H9 (cell line): ENCODE results near the gene TBC1D12. TPM values are rescaled to one million over a fixed set of nuclear protein-coding genes. Genes with fewer than 3 reads are reported as not detected.

ENCODE experiments used
- DNase-seq: peaks from one replicate; pipeline ENCODE4 v3.0.0-alpha.2; 2017
- H2AFZ ChIP-seq: one replicate; pipeline ENCODE4 v1.6.1; 2013; ENCODE audit warnings: mild to moderate bottlenecking, low read length, control low read depth, moderate library complexity
- H2AK5ac ChIP-seq: 2 replicates; pipeline ENCODE4 v1.6.1; 2013; ENCODE audit warnings: low read length, control low read depth, mixed read lengths; ENCODE audit not compliant: insufficient read length
- H2BK120ac ChIP-seq: one replicate; pipeline ENCODE4 v1.6.1; 2013; ENCODE audit warnings: low read depth, mild to moderate bottlenecking, low read length, control low read depth, inconsistent platforms; ENCODE audit not compliant: poor library complexity, severe bottlenecking
- H2BK12ac ChIP-seq: 2 replicates; pipeline ENCODE4 v1.6.1; 2013; ENCODE audit warnings: low read length, control low read depth, mixed read lengths, low read depth; ENCODE audit not compliant: insufficient read length
- H2BK15ac ChIP-seq: 2 replicates; pipeline ENCODE4 v1.6.1; 2013; ENCODE audit warnings: low read depth, low read length, control low read depth
- H2BK20ac ChIP-seq: one replicate; pipeline ENCODE4 v1.6.1; 2013; ENCODE audit warnings: low read depth, mild to moderate bottlenecking, low read length, control low read depth, inconsistent platforms; ENCODE audit not compliant: poor library complexity, severe bottlenecking
- H2BK5ac ChIP-seq: 2 replicates; pipeline ENCODE4 v1.6.1; 2013; ENCODE audit warnings: low read length, control low read depth, mixed read lengths; ENCODE audit not compliant: insufficient read length
- H3K14ac ChIP-seq: 2 replicates; pipeline ENCODE4 v1.6.1; 2013; ENCODE audit warnings: low read length, control low read depth; ENCODE audit not compliant: insufficient read depth
- H3K18ac ChIP-seq: 2 replicates; pipeline ENCODE4 v1.6.1; 2013; ENCODE audit warnings: low read depth, mild to moderate bottlenecking, mixed read lengths, low read length, control low read depth; ENCODE audit not compliant: insufficient read length
- H3K23ac ChIP-seq: 2 replicates; pipeline ENCODE4 v1.6.1; 2013; ENCODE audit warnings: low read length, control low read depth, mixed read lengths, low read depth; ENCODE audit not compliant: insufficient read length
- H3K23me2 ChIP-seq: 2 replicates; pipeline ENCODE4 v1.6.1; 2013; ENCODE audit warnings: low read depth, mild to moderate bottlenecking, mixed read lengths, low read length, control low read depth; ENCODE audit not compliant: insufficient read length, poor library complexity, severe bottlenecking
- H3K27ac ChIP-seq: 2 replicates; pipeline ENCODE4 v1.5.1; 2013; ENCODE audit warnings: low read length, control low read depth, mixed read lengths, low read depth; ENCODE audit not compliant: insufficient read length
- H3K27me3 ChIP-seq: 2 replicates; pipeline ENCODE4 v1.6.1; 2013; ENCODE audit warnings: low read length, control low read depth, inconsistent platforms; ENCODE audit not compliant: insufficient read depth
- H3K4ac ChIP-seq: 2 replicates; pipeline ENCODE4 v1.6.1; 2013; ENCODE audit warnings: low read depth, mild to moderate bottlenecking, control low read depth, inconsistent platforms, low read length, moderate library complexity
- H3K4me1 ChIP-seq: 2 replicates; pipeline ENCODE4 v1.6.1; 2013; ENCODE audit warnings: low read length, control low read depth, inconsistent platforms; ENCODE audit not compliant: insufficient read depth
- H3K4me2 ChIP-seq: 2 replicates; pipeline ENCODE4 v1.6.1; 2013; ENCODE audit warnings: low read length, control low read depth, mixed read lengths; ENCODE audit not compliant: insufficient read length, insufficient read depth
- H3K56ac ChIP-seq: 2 replicates; pipeline ENCODE4 v1.6.1; 2013; ENCODE audit warnings: low read depth, mild to moderate bottlenecking, mixed read lengths, low read length, control low read depth; ENCODE audit not compliant: insufficient read length
- H3K79me1 ChIP-seq: 2 replicates; pipeline ENCODE4 v1.6.1; 2013; ENCODE audit warnings: low read depth, mild to moderate bottlenecking, moderate library complexity, low read length, control low read depth, inconsistent platforms; ENCODE audit not compliant: insufficient read depth, poor library complexity, severe bottlenecking
- H3K79me2 ChIP-seq: 2 replicates; pipeline ENCODE4 v1.6.1; 2013; ENCODE audit warnings: low read length, control low read depth, inconsistent platforms; ENCODE audit not compliant: insufficient read depth
- H3K9ac ChIP-seq: 2 replicates; pipeline ENCODE4 v1.6.1; 2013; ENCODE audit warnings: low read length, control low read depth, mixed read lengths; ENCODE audit not compliant: insufficient read length; ENCODE audit errors: extremely low read depth
- H3K9me3 ChIP-seq: one replicate; pipeline ENCODE4 v1.6.1; 2013; ENCODE audit warnings: low read depth, low read length, inconsistent platforms; ENCODE audit not compliant: control insufficient read depth
- H3T11ph ChIP-seq: one replicate; pipeline ENCODE4 v1.6.1; 2013; ENCODE audit warnings: mild to moderate bottlenecking, low read length, control low read depth, inconsistent platforms
- H4K20me1 ChIP-seq: one replicate; pipeline ENCODE4 v1.6.1; 2013; ENCODE audit not compliant: control insufficient read depth, insufficient read length, insufficient read depth
- H4K5ac ChIP-seq: 2 replicates; pipeline ENCODE4 v1.6.1; 2013; ENCODE audit warnings: low read depth, mild to moderate bottlenecking, mixed read lengths, low read length, control low read depth; ENCODE audit not compliant: insufficient read length
- H4K8ac ChIP-seq: replicated peaks from 2 replicates; pipeline ENCODE4 v1.6.1; 2013; ENCODE audit warnings: low read length, control low read depth, mixed read lengths, low read depth; ENCODE audit not compliant: insufficient read length
- H4K91ac ChIP-seq: 2 replicates; pipeline ENCODE4 v1.6.1; 2013; ENCODE audit warnings: low read depth, mild to moderate bottlenecking, moderate library complexity, mixed read lengths, low read length, control low read depth; ENCODE audit not compliant: insufficient read length
- H3K27ac Mint-ChIP-seq, 3 experiments: 2 replicates in 2 of 3; 3 replicates in 1 of 3; pipeline ENCODE4 v1.8.0; 2020 to 2021; ENCODE audit warnings: mixed read lengths in 3 of 3, mild to moderate bottlenecking in 1 of 3, moderate library complexity in 1 of 3
- H3K27me3 Mint-ChIP-seq: 2 replicates; pipeline ENCODE4 v1.8.0; 2021; ENCODE audit warnings: low read depth, mild to moderate bottlenecking, moderate library complexity, mixed read lengths
- H3K36me3 Mint-ChIP-seq, 3 experiments: 2 replicates in 2 of 3; 3 replicates in 1 of 3; pipeline ENCODE4 v1.8.0; 2020 to 2021; ENCODE audit warnings: low read depth in 3 of 3, mixed read lengths in 3 of 3; ENCODE audit not compliant: insufficient read depth in 1 of 3
- H3K4me1 Mint-ChIP-seq, 2 experiments: 2 replicates each; pipeline ENCODE4 v1.8.0; 2020; ENCODE audit warnings: mixed read lengths in 2 of 2
- H3K4me3 Mint-ChIP-seq, 2 experiments: 2 replicates in 1 of 2; 3 replicates in 1 of 2; pipeline ENCODE4 v1.8.0; 2020 to 2021; ENCODE audit warnings: mild to moderate bottlenecking in 2 of 2, mixed read lengths in 2 of 2, moderate library complexity in 1 of 2
- H3K9me3 Mint-ChIP-seq, 2 experiments: 2 replicates in 1 of 2; 3 replicates in 1 of 2; pipeline ENCODE4 v1.8.0; 2020; ENCODE audit warnings: mild to moderate bottlenecking in 2 of 2, mixed read lengths in 2 of 2, moderate library complexity in 1 of 2
- CTCF ChIP-seq: fragments of 200-600 bp; sonication (generic); conservative IDR thresholded peaks from 3 replicates; pipeline ENCODE4 v1.8.0; 2021; ENCODE audit warnings: antibody characterized with exemption, mild to moderate bottlenecking
- total RNA-seq: library from RNA; stranded (reverse); gene quantifications from 2 replicates; pipeline ENCODE4 v1.2.1, GENCODE V29; 2021

TBC1D12 gene
- total RNA-seq, 1 experiment from 2014 or later: 2.0 TPM

- H2AFZ ChIP-seq: no peak overlapping the region
- no peak for DNase-seq
- H2BK120ac ChIP-seq: no peak overlapping the region
- H2AK5ac ChIP-seq: no peak overlapping the region
- H3K4me2 ChIP-seq: no peak overlapping the region
- Mint-ChIP-seq H3K27ac (no peak overlapping the region), H3K4me3 (no peak overlapping the region), H3K4me1 (no peaks in the 10 kb centered on the region), H3K36me3 (peaks cover 2 to 13% (median 8%) of the 10 kb centered on the region in 3 experiments; a peak in 6 of 7 replicates), H3K9me3 (peaks cover 17 to 21% of the 10 kb centered on the region in 2 experiments), H3K27me3 (no peaks in the 10 kb centered on the region)
- H4K20me1 ChIP-seq: no peaks in the 10 kb centered on the region
- H3K27ac ChIP-seq: no peak overlapping the region
- no peak overlapping the region for H2BK15ac ChIP-seq
- H4K8ac ChIP-seq: no peak overlapping the region
- no peak overlapping the region for H2BK20ac ChIP-seq
- no peaks in the 10 kb centered on the region for H3K4me1 ChIP-seq
- no peak overlapping the region for H2BK5ac ChIP-seq
- H3K56ac ChIP-seq: no peak overlapping the region
- H3K18ac ChIP-seq: no peak overlapping the region
- H2BK12ac ChIP-seq: no peak overlapping the region
- H3K27me3 ChIP-seq: no peaks in the 10 kb centered on the region
- no peak overlapping the region for H3K4ac ChIP-seq
- no peaks in the 10 kb centered on the region for H3K79me2 ChIP-seq
- no peak overlapping the region for H3K9ac ChIP-seq
- no peak overlapping the region for H3K14ac ChIP-seq
- H3T11ph ChIP-seq: no peak overlapping the region
- H4K91ac ChIP-seq: no peak overlapping the region
- H3K23me2 ChIP-seq: no peaks in the 10 kb centered on the region
- no peak for TF ChIP-seq CTCF
- H3K23ac ChIP-seq: no peak overlapping the region
- H3K79me1 ChIP-seq: no peaks in the 10 kb centered on the region
- H3K9me3 ChIP-seq: no peaks in the 10 kb centered on the region
- H4K5ac ChIP-seq: no peak overlapping the region
These were observed 23.6 kb downstream of the TBC1D12 start for GRCh38 chr10:94425942-94426341.
